ENCODE data around the gene EEF2KMT. TPM values are rescaled to one million over a fixed set of nuclear protein-coding genes. Genes with fewer than 3 reads are reported as not detected.

EEF2KMT gene
- total RNA-seq, 4 donors from 2014 or later: 4.5 to 7.2 (median 6.5) TPM

GRCh38 chr16:5044011-5044540 lies 53.5 kb downstream of the EEF2KMT start:
- Histone ChIP-seq H3K9me3 (no peaks in the 10 kb centered on the region), H3K36me3 (no peaks in the 10 kb centered on the region), H3K27ac (no peak overlapping the region), H3K27me3 (no peaks in the 10 kb centered on the region), H3K4me3 (no peak overlapping the region), H3K4me1 (no peaks in the 10 kb centered on the region)
- intact Hi-C loops (cut with DNase I; ENCODE audit: low total_unique reads): loop anchor here (5.0 kb wide), 1 partner anchor 297 kb away; no protein-coding TSS in a partner anchor
- TF ChIP-seq EP300 (IDR thresholded peaks at IDR 0.05; ENCODE audit: low read depth): no peak
- no peak for TF ChIP-seq CTCF (IDR thresholded peaks at IDR 0.05)
- TF ChIP-seq POLR2AphosphoS5 (IDR thresholded peaks at IDR 0.05): no peak
- TF ChIP-seq POLR2A (IDR thresholded peaks at IDR 0.05): no peak
- in situ Hi-C loops (cut with MboI; ENCODE audit: low pct_ligation_motif_present in 1 of 4, low pct_unique_long_range_greater_than_20kb in 1 of 4, low sequenced_read_pairs in 3 of 4): no loop called here
- 92 to 93% methylated on average over 2 to 8 of the region's 8 CpGs for WGBS, 2 donors (ENCODE audit: low coverage in 1 of 2)
- DNase-seq: no peak

- DNase-seq: no peak
- Histone ChIP-seq H3K27me3 (no peaks in the 10 kb centered on the region), H3K4me1 (no peaks in the 10 kb centered on the region), H3K4me3 (no peak overlapping the region), H3K9me3 (no peaks in the 10 kb centered on the region), H3K36me3 (no peaks in the 10 kb centered on the region), H3K27ac (no peak overlapping the region)
- in situ Hi-C loops (cut with MboI; ENCODE audit: low pct_ligation_motif_present in 1 of 4, low pct_unique_long_range_greater_than_20kb in 1 of 4, low sequenced_read_pairs in 3 of 4) (no loop called here), intact Hi-C loops (cut with DNase I; ENCODE audit: low total_unique reads) (loop anchor here (5.0 kb wide), 1 partner anchor 295 kb away; no protein-coding TSS in a partner anchor)
- WGBS, 2 donors (ENCODE audit: low coverage in 1 of 2): 20 to 79% methylated on average over 1 to 14 of the region's 14 CpGs
- TF ChIP-seq CTCF (IDR thresholded peaks at IDR 0.05): no peak
- no peak for TF ChIP-seq POLR2A (IDR thresholded peaks at IDR 0.05)
- no peak for TF ChIP-seq POLR2AphosphoS5 (IDR thresholded peaks at IDR 0.05)
- TF ChIP-seq EP300 (IDR thresholded peaks at IDR 0.05; ENCODE audit: low read depth): no peak
Measured at GRCh38 chr16:5042574-5043171, 54.9 kb downstream of the EEF2KMT start.

GRCh38 chr16:5041600-5042133 lies 55.9 kb downstream of the EEF2KMT start:
- no peaks in the 10 kb centered on the region for H3K4me1 ChIP-seq
- H3K27ac ChIP-seq: no peak overlapping the region
- no peaks in the 10 kb centered on the region for H3K36me3 ChIP-seq
- no peaks in the 10 kb centered on the region for H3K27me3 ChIP-seq
- H3K4me3 ChIP-seq: no peak overlapping the region
- DNase-seq: no peak
- in situ Hi-C loops (cut with MboI; ENCODE audit: low pct_ligation_motif_present in 1 of 4, low pct_unique_long_range_greater_than_20kb in 1 of 4, low sequenced_read_pairs in 3 of 4) (no loop called here), intact Hi-C loops (cut with DNase I; ENCODE audit: low total_unique reads) (loop anchor here (5.0 kb wide), 1 partner anchor 294 kb away; no protein-coding TSS in a partner anchor)
- no peaks in the 10 kb centered on the region for H3K9me3 ChIP-seq
- TF ChIP-seq POLR2AphosphoS5 (IDR thresholded peaks at IDR 0.05) (no peak), CTCF (IDR thresholded peaks at IDR 0.05) (no peak), EP300 (IDR thresholded peaks at IDR 0.05; ENCODE audit: low read depth) (no peak), POLR2A (IDR thresholded peaks at IDR 0.05) (no peak)
- WGBS, 2 donors (ENCODE audit: low coverage in 1 of 2): 68 to 71% methylated on average over 6 to 12 of the region's 12 CpGs

GRCh38 chr16:5040451-5040850 lies 57.1 kb downstream of the EEF2KMT start:
- Histone ChIP-seq H3K4me3 (no peak overlapping the region), H3K27me3 (no peaks in the 10 kb centered on the region), H3K36me3 (no peaks in the 10 kb centered on the region), H3K4me1 (no peaks in the 10 kb centered on the region), H3K9me3 (no peaks in the 10 kb centered on the region), H3K27ac (no peak overlapping the region)
- intact Hi-C loops (cut with DNase I; ENCODE audit: low total_unique reads): loop anchor here (5.0 kb wide), 1 partner anchor 293 kb away; no protein-coding TSS in a partner anchor
- no peak for TF ChIP-seq POLR2A (IDR thresholded peaks at IDR 0.05)
- no peak for TF ChIP-seq EP300 (IDR thresholded peaks at IDR 0.05; ENCODE audit: low read depth)
- no peak for TF ChIP-seq CTCF (IDR thresholded peaks at IDR 0.05)
- TF ChIP-seq POLR2AphosphoS5 (IDR thresholded peaks at IDR 0.05): no peak
- DNase-seq: no peak
- WGBS, 2 donors (ENCODE audit: low coverage in 1 of 2): 44 to 80% methylated on average over 3 to 7 of the region's 7 CpGs
- in situ Hi-C loops (cut with MboI; ENCODE audit: low pct_ligation_motif_present in 1 of 4, low pct_unique_long_range_greater_than_20kb in 1 of 4, low sequenced_read_pairs in 3 of 4): no loop called here

Data from transverse colon (tissue), 4 donors.